HG03095 (cell line): ENCODE measurements around the gene TK1.
"Not testable (repeated sequence)": the region's sequence is repeated elsewhere in the genome, so short reads cannot be mapped to it uniquely, and the experiment has no call there.

Source experiments
- ATAC-seq: cut with Tn5 transposase; IDR thresholded peaks from one replicate; pipeline ENCODE4 v1.9.1; 2021; ENCODE audit warnings: moderate library complexity; ENCODE audit not compliant: unreplicated experiment

Gene TK1

DNA sequence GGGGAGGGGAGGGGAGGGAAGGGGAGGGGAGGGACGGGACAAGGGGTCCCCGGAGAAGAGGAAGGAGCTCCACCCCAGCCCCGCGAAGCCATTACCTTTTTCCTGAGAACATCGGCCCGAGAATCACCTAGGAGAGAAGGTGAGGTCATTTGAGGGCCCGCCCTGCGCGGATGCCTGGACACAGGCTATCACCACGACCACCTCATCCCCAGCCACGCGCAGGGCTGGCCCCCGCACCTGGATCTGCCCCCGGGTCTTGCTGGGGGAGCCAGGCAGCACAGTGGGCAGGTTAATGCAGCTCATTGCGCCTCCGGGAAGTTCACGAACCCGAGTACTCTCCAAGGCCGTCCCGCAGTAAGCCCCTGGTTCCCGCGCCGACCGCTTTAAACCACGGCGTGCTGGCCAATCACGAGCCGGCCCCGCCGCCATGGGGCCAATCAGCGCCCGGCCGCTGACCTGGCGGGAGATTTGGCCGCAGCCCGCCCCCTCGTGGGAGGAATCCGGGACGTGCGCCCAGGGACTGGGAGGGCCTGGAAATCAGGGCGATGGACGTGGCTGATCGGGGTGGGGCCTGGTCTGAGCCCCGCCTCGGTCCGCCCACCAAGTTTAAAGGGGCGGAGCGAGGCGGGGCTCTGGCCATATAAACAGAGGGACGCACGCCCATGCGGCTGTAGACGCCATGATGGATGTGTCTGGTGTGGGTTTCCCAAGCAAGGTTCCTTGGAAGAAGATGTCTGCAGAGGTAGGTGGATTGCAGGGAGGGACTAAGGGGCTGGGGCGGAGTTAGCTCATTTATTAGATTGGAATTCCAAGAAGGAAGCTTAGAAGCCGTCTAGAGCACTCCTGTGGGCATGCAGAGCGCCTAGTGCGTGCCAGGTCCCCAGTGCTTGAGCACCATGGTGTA is at the start of gene TK1, which contains the start of gene AFMID:
TSS of gene TK1 (minus strand) at position 361 of the 904 bp plus-strand sequence. CDS start at position 303, 58 bp downstream.
TSS of gene AFMID (plus strand) at position 671 of the 904 bp plus-strand sequence. CDS start at position 680, 9 bp downstream.
- ATAC-seq = peak; percentile 85

- no peak for ATAC-seq
Measured at GRCh38 chr17:78235885-78236284, 49.0 kb upstream of the TK1 start.

DNA sequence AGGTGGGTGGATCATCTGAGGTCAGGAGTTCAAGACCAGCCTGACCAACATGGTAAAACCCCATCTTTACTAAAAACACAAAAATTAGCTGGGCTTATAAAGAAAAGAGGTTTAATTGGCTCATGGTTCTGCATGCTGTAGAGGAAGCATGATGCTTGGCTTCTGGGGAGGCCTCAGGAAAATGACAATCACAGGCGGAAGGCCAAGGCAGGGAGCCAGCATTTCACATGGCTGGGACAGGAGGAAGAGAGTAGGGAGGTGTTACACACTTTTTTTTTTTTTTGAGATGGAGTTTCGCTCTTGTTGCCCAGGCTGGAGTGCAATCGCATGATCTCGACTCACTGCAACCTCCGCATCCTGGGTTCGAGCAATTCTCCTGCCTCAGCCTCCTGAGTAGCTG is 48.2 kb upstream of the TK1 start:
- ATAC-seq = not testable (repeated sequence)

DNA sequence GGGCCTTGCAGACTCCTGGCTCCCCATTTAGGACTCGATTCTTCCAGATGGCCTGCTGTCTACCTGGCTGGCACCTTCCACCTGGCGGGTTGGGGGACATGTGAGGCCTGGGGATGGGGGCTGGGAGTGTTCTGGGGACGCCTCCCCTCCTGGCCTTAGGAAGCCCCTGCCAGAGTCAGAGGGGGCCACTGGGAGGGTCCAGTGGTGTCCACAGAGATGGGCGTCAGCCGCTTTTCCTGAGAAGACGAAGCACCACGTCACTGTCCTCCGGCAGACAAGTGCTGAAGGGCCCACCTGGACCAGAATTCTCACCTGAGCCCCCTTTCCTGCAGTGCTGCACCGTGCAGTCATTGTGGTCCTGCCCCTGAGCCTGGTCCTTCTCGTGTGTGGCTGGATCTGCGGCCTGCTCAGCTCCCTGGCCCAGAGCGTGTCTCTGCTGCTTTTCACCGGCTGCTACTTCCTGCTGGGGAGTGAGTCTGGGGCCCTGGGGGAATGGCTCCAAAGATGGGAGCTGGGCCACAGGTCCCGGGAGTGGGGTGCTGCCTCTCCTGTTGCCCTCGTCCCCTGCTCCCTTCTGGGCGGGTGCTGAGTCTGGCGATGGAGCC is 47.5 kb upstream of the TK1 start:
- ATAC-seq = no peak

GRCh38 chr17:78233678-78234077 is 46.8 kb upstream of the TK1 start:
- no peak for ATAC-seq

DNA sequence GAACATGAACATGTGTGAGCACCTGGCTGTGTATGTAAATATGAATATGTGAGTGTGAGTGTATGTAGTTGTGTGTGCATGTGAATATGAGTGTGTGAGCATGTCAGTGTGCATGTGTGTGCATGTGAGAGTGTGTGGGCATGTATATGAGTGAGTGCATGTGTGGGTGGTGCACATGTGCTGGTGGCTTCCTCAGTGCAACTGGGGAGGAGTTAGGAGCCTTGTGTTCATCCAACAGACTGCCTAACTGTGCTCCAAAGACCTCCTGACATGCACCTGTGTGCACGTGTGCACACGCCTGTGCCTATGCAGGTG is 46.0 kb upstream of the TK1 start:
- no peak for ATAC-seq

GRCh38 chr17:78231991-78232858 is 45.4 kb upstream of the TK1 start:
- ATAC-seq = no peak

DNA sequence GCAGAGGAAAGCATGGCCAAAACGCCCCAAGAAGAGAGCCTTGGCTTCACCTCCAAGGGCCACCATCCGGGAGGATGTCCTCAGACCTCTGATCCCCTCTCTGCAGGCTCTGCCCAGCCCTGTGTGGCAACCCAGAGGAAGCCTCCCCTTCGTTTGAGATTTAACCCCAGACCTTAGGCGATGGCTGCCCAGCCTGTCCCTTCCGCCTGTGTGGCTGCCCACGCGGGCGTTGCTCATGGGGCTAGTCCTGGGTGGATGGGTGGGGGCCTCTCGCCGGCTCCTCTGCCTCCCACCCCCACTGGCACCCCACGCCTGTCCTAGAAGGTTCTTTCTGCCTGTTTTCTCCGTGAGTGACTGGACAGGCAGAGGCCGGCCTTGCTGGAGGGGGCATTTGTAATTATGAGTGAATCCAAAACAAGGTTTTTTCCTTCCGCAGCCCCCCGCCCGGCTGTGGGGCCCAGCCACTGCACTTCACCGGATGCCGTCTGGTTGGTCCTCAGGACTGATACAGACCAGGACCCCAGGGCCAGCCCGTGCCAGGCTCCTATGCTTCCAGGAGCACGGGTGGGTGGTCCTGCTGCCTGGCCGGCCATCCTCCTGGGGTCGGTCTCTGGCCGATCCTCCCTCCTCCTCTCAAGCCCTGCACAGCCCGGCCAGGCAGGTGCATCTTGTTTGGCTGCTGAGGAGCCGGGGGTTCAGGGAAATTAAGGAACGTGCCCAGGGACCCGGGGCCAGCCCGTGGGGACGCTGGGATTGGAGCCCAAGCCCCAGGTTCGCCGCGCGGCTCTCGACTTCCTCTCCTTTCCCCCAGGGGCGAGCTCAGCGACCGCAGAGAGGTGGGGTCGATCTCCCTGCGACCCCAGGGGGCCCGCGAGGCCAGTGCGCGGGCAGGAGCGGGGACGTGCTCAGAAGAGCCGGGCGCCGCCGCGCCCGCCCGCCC is 44.4 kb upstream of the TK1 start, which contains the start of gene TMEM235:
TSS of gene TMEM235 (plus strand) at position 636 of the 940 bp plus-strand sequence. CDS start 393 bp downstream, outside the sequence.
- no peak for ATAC-seq

- ATAC-seq = no peak
Measured at GRCh38 chr17:78230252-78230962, 43.6 kb upstream of the TK1 start.

DNA sequence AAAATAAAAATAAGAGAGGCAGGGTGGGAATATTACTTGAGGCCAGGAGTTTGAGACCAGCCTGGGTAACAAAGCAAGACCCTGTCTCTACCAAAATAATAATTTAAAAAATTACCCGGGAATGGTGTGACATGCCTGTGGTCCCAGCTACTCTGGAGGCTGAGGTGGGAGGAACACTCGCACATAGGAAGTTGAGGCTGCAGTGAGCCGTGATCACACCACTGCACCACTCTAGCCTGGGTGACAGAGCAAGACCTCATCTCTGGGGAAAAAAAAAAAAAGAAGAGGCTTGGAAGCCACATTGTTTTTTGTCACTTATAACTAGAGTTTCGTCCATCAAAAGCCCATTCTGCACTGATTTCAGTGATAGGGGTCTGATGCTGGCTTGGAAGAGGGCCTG is 41.3 kb upstream of the TK1 start:
- no peak for ATAC-seq

DNA sequence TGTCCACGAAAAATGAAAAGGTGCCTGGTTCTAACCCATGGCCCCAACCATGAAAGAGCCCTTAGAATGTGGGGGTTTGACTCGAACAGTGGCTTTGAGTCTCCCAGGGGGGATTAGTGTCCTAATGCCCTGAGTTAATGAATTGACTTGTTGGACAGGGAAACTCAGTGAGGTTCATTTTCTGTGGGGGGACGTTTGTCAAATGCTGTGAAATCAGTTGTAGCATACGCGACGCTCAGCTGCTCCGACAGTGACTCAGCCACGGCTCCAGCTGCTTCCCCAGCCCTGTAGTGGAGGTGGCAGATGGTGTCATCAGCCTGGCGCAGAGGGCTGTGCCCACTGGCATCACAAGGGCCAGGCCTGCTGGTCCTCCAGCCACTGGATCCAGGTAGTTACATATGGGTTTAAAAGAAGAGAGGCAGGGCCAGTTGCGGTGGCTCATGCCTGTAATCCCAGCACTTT is 40.6 kb upstream of the TK1 start:
- no peak for ATAC-seq

DNA sequence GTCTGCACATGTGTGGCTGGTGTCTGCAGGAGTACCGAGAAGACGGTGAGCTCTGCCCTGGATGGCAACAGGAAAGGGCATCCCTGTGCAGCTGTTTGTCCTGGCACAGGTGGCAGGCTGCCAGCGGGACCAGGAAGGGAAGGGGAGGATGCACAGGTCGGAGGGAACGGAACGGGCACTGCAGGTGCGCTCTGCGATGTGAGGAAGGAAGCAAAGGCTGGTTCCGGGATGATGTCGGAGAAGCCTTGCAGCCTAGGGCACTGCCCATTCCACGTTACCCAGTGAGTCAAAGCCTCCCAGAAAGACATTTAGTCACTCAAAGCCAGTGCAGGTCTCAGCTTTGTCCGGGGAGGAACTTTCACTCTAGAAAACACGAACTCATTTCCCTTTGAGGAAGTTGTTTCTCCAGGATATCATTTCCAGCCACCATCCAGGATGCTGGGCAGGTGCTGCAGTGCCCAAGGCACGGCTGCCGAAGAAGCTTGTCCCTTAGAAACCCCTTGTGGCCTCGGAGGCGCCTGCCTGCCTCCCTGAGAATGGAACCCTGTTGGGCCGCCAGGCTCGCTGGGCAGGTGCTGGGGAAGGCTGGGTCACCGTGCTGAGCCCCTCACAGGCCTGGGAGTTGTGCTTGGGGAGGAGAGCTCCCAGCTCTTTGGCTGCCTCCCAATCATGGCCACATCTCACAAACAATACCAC is 40.1 kb upstream of the TK1 start:
- ATAC-seq = no peak

GRCh38 chr17:78226055-78226758 is 39.4 kb upstream of the TK1 start:
- ATAC-seq = no peak

GRCh38 chr17:78225088-78225865 is 38.4 kb upstream of the TK1 start:
- no peak for ATAC-seq

- ATAC-seq = no peak
Measured at GRCh38 chr17:78224231-78225087, 37.6 kb upstream of the TK1 start.

DNA sequence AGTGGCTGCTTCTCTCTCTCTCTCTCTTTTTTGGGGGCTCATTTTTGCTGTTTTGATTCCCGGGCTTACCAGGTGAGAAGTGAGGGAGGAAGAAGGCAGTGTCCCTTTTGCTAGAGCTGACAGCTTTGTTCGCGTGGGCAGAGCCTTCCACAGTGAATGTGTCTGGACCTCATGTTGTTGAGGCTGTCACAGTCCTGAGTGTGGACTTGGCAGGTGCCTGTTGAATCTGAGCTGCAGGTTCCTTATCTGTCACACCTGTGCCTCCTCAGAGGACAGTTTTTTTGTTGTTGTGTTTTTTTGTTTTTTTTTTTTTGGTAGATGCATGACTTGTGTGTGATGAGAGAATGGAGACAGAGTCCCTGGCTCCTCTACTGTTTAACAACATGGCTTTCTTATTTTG is 36.9 kb upstream of the TK1 start:
- ATAC-seq = no peak
